A549 (cell line): ENCODE measurements around the gene PARD6G. TPM values are rescaled to one million over a fixed set of nuclear protein-coding genes. Genes with fewer than 3 reads are reported as not detected.
"Not testable (repeated sequence)": the region's sequence is repeated elsewhere in the genome, so short reads cannot be mapped to it uniquely, and the experiment has no call there.

Experiments
- ATAC-seq, 2 experiments: fragments of 200-7000 bp in 1 of 2; fragments of >200 bp in 1 of 2; cut with Nextera tagmentation in 1 of 2; cut with Tn5 transposase in 1 of 2; 3 replicates each; pipeline versions ENCODE4 v1.8.0 to v1.9.1; 2018 to 2020; ENCODE audit warnings: mild to moderate bottlenecking in 1 of 2, moderate library complexity in 1 of 2
- CTCF ChIA-PET: fragments of 300-600 bp; sonication (Branson Sonifier 250); formaldehyde crosslinking; extraction: SDS; loops from one replicate; lab custom pipeline; 2021; ENCODE audit warnings: antibody characterized with exemption, inconsistent platforms; lab: Yijun Ruan, JAX
- POLR2A ChIA-PET: fragments of 350-600 bp; formaldehyde crosslinking; extraction: SDS; loops from one replicate; lab custom pipeline; 2021; ENCODE audit warnings: antibody characterized with exemption, inconsistent platforms; lab: Yijun Ruan, JAX
- DNase-seq, 2 experiments: peaks; one replicate each; pipeline versions ENCODE4 v3.0.0 to v3.0.0-alpha.2; 2011 to 2016; ENCODE audit warnings: low read depth in 1 of 2, low spot score in 1 of 2
- FAIRE-seq: peaks from 2 replicates; lab custom pipeline; 2011; peaks lifted over from hg19 to GRCh38; lab: Jason Lieb, UNC
- H3K27ac ChIP-seq, 2 experiments: fragments of >200 bp; sonication (Bioruptor Twin); formaldehyde crosslinking; 3 replicates each; pipeline ENCODE4 v1.5.1; 2016 to 2017
- H3K4me1 ChIP-seq: fragments of >200 bp; sonication (Bioruptor Twin); formaldehyde crosslinking; 3 replicates; pipeline ENCODE4 v1.6.1; 2016
- H3K4me2 ChIP-seq: fragments of >200 bp; sonication (Bioruptor Twin); formaldehyde crosslinking; 3 replicates; pipeline ENCODE4 v1.6.1; 2016
- H3K4me3 ChIP-seq: fragments of >200 bp; sonication (Bioruptor Twin); formaldehyde crosslinking; 3 replicates; pipeline ENCODE4 v1.5.1; 2016
- H3K9me3 ChIP-seq: fragments of >200 bp; sonication (Bioruptor Twin); formaldehyde crosslinking; 3 replicates; pipeline ENCODE4 v1.6.1; 2016
- BHLHE40 ChIP-seq: IDR thresholded peaks from 2 replicates; pipeline ENCODE4 v1.6.1; 2012; ENCODE audit warnings: low read depth, low read length, inconsistent platforms
- CBX8 ChIP-seq: fragments of 200-600 bp; sonication (generic); IDR thresholded peaks from 2 replicates; pipeline ENCODE4 v1.6.1; 2016
- CHD2 ChIP-seq: fragments of 150-350 bp; IDR thresholded peaks from 2 replicates; pipeline ENCODE4 v1.6.1; 2014; ENCODE audit warnings: low read length; ENCODE audit not compliant: partially characterized antibody
- CHD4 ChIP-seq: fragments of 200-600 bp; sonication (generic); IDR thresholded peaks from 2 replicates; pipeline ENCODE4 v1.6.1; 2016; ENCODE audit warnings: antibody characterized with exemption, mild to moderate bottlenecking, borderline replicate concordance
- EHF ChIP-seq: fragments of 250-450 bp; sonication (Bioruptor Pico); IDR thresholded peaks from 2 replicates; pipeline ENCODE4 v1.5.0; 2020; ENCODE audit warnings: mild to moderate bottlenecking
- EHMT2 ChIP-seq: fragments of 200-600 bp; sonication (generic); IDR thresholded peaks from 2 replicates; pipeline ENCODE4 v1.6.1; 2016; ENCODE audit warnings: antibody characterized with exemption, low read depth, mild to moderate bottlenecking, moderate library complexity
- HEYL ChIP-seq: fragments of 250-450 bp; sonication (Bioruptor Pico); IDR thresholded peaks from 2 replicates; pipeline ENCODE4 v1.8.0; 2021; ENCODE audit warnings: mild to moderate bottlenecking, moderate library complexity
- HOXB13 ChIP-seq: fragments of 250-450 bp; sonication (Bioruptor Pico); IDR thresholded peaks from 2 replicates; pipeline ENCODE4 v1.5.0; 2020; ENCODE audit warnings: low read depth, mild to moderate bottlenecking, moderate library complexity
- HOXB5 ChIP-seq: fragments of 250-450 bp; sonication (Bioruptor Pico); IDR thresholded peaks from 2 replicates; pipeline ENCODE4 v1.5.0; 2020; ENCODE audit warnings: mild to moderate bottlenecking, moderate library complexity
- KDM1A ChIP-seq: fragments of 200-600 bp; sonication (generic); IDR thresholded peaks from 2 replicates; pipeline ENCODE4 v1.6.1; 2016; ENCODE audit warnings: low read depth, mild to moderate bottlenecking
- NFE2L2 ChIP-seq: fragments of 150-350 bp; conservative IDR thresholded peaks from 2 replicates; pipeline ENCODE4 v1.6.1; 2014; ENCODE audit warnings: low read length
- NPAS2 ChIP-seq: fragments of 250-450 bp; sonication (Bioruptor Pico); IDR thresholded peaks from 2 replicates; pipeline ENCODE4 v1.8.0; 2022; ENCODE audit warnings: mild to moderate bottlenecking, moderate library complexity, borderline replicate concordance
- NR3C1 ChIP-seq: fragments of >200 bp; sonication (Bioruptor Twin); formaldehyde crosslinking; IDR thresholded peaks from 3 replicates; pipeline ENCODE4 v1.6.1; 2017
- PBX3 ChIP-seq: IDR thresholded peaks from 2 replicates; pipeline ENCODE4 v1.6.1; 2012
- PHF8 ChIP-seq: fragments of 200-600 bp; sonication (generic); IDR thresholded peaks from 2 replicates; pipeline ENCODE4 v1.6.1; 2016; ENCODE audit warnings: low read depth, mild to moderate bottlenecking, antibody characterized with exemption, moderate library complexity, borderline replicate concordance
- POLR2AphosphoS2 ChIP-seq: conservative IDR thresholded peaks from 2 replicates; pipeline ENCODE4 v1.6.1; 2012; ENCODE audit warnings: low read length, improper control_type of control experiment, inconsistent platforms
- RAD21 ChIP-seq, 2 experiments: fragments of >200 bp in 1 of 2; sonication (Bioruptor Twin) in 1 of 2; formaldehyde crosslinking in 1 of 2; IDR thresholded peaks in 1 of 2; conservative IDR thresholded peaks in 1 of 2; 2 replicates in 1 of 2; 3 replicates in 1 of 2; pipeline ENCODE4 v1.6.1; 2012 to 2018; ENCODE audit warnings: inconsistent platforms in 1 of 2
- RARB ChIP-seq: fragments of 250-450 bp; sonication (Bioruptor Pico); IDR thresholded peaks from 2 replicates; pipeline ENCODE4 v1.8.0; 2021; ENCODE audit warnings: mild to moderate bottlenecking, moderate library complexity
- RCOR1 ChIP-seq: fragments of 150-350 bp; IDR thresholded peaks from 2 replicates; pipeline ENCODE4 v1.6.1; 2014; ENCODE audit warnings: antibody characterized with exemption, low read length, low read depth
- REST ChIP-seq: fragments of 200-600 bp; sonication (generic); IDR thresholded peaks from 2 replicates; pipeline ENCODE4 v1.6.1; 2016; ENCODE audit warnings: antibody characterized with exemption, mild to moderate bottlenecking, moderate library complexity
- RFX5 ChIP-seq: fragments of 450-650 bp; IDR thresholded peaks from 2 replicates; pipeline ENCODE4 v1.7.1; 2014; ENCODE audit warnings: antibody characterized with exemption, mild to moderate bottlenecking, moderate library complexity
- SREBF2 ChIP-seq: fragments of 450-650 bp; IDR thresholded peaks from 2 replicates; pipeline ENCODE4 v1.6.1; 2014; ENCODE audit warnings: mild to moderate bottlenecking, moderate library complexity
- TFCP2L1 ChIP-seq: fragments of 250-450 bp; sonication (Bioruptor Pico); IDR thresholded peaks from 2 replicates; pipeline ENCODE4 v1.5.0; 2021; ENCODE audit warnings: mild to moderate bottlenecking
- ZFP36 ChIP-seq: fragments of 450-650 bp; IDR thresholded peaks from 2 replicates; pipeline ENCODE4 v1.6.1; 2014; ENCODE audit warnings: borderline replicate concordance; ENCODE audit not compliant: partially characterized antibody
- WGBS: methylation state at CpG from one replicate; pipeline ENCODE4 v1.1.6; 2017; ENCODE audit errors: missing lambda C conversion rate; 5-methylcytosine and 5-hydroxymethylcytosine counted together
- polyA plus RNA-seq, 4 experiments: library from polyadenylated mRNA; depleted of rRNA in 3 of 4; stranded (reverse); fragments of >200 nt; fragmentation: RNase III in 1 of 4; extraction: RNeasy Plus Mini Kit Qiagen cat#74134 plus additional on column Dnase treatment in 1 of 4; gene quantifications; 2 replicates in 3 of 4; 3 replicates in 1 of 4; pipeline ENCODE4 v1.2.3, GENCODE V29; 2011 to 2017
- TF ChIP-seq, protein P1 (sequence below): fragments of >200 bp; sonication (Bioruptor Twin); formaldehyde crosslinking; IDR thresholded peaks from 3 replicates; pipeline ENCODE4 v1.5.1; 2016
- TF ChIP-seq, protein P2 (sequence below): IDR thresholded peaks from 2 replicates; pipeline ENCODE4 v1.6.1; 2012
- TF ChIP-seq, protein P3 (sequence below): fragments of 450-650 bp; IDR thresholded peaks from 2 replicates; pipeline ENCODE4 v1.6.1; 2014; ENCODE audit warnings: antibody characterized with exemption

Gene PARD6G
- polyA plus RNA-seq, 2 of the 4 experiments (the other 2 are of a cell fraction) = 1.6 to 2.3 TPM

- Histone ChIP-seq H3K4me2 (no peak overlapping the region), H3K27ac (no peak overlapping the region), H3K4me3 (no peak overlapping the region), H3K9me3 (no peaks in the 10 kb centered on the region), H3K4me1 (no peaks in the 10 kb centered on the region)
- 50% methylated on average over 10 of the region's 12 CpGs for WGBS
- POLR2A ChIA-PET = no interaction called here
- CTCF ChIA-PET = no interaction called here
- DNase-seq (no peak), FAIRE-seq (no peak), ATAC-seq (no peak)
- no peak for TF ChIP-seq REST
- TF ChIP-seq, protein P1, sequence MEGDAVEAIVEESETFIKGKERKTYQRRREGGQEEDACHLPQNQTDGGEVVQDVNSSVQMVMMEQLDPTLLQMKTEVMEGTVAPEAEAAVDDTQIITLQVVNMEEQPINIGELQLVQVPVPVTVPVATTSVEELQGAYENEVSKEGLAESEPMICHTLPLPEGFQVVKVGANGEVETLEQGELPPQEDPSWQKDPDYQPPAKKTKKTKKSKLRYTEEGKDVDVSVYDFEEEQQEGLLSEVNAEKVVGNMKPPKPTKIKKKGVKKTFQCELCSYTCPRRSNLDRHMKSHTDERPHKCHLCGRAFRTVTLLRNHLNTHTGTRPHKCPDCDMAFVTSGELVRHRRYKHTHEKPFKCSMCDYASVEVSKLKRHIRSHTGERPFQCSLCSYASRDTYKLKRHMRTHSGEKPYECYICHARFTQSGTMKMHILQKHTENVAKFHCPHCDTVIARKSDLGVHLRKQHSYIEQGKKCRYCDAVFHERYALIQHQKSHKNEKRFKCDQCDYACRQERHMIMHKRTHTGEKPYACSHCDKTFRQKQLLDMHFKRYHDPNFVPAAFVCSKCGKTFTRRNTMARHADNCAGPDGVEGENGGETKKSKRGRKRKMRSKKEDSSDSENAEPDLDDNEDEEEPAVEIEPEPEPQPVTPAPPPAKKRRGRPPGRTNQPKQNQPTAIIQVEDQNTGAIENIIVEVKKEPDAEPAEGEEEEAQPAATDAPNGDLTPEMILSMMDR = no peak
- TF ChIP-seq, protein P2, sequence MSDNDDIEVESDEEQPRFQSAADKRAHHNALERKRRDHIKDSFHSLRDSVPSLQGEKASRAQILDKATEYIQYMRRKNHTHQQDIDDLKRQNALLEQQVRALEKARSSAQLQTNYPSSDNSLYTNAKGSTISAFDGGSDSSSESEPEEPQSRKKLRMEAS = no peak
- TF ChIP-seq HOXB5 (CRISPR knock-in tag) = no peak
- no peak for TF ChIP-seq EHMT2
- TF ChIP-seq ZFP36 = no peak
- TF ChIP-seq NR3C1 = no peak
- no peak for TF ChIP-seq NFE2L2
- no peak for TF ChIP-seq EHF (CRISPR knock-in tag)
- no peak for TF ChIP-seq CHD2
- TF ChIP-seq NPAS2 (CRISPR knock-in tag) = no peak
- TF ChIP-seq KDM1A = no peak
- no peak for TF ChIP-seq BHLHE40
These were observed 8.6 kb downstream of the PARD6G start for GRCh38 chr18:80238651-80239260.

- H3K9me3 ChIP-seq, ATAC-seq, H3K4me2 ChIP-seq, H3K27ac ChIP-seq, H3K4me1 ChIP-seq, CTCF ChIA-PET, DNase-seq, H3K4me3 ChIP-seq, FAIRE-seq, POLR2A ChIA-PET: not testable (repeated sequence)
These were observed 9.8 kb downstream of the PARD6G start for GRCh38 chr18:80237519-80237918.

- POLR2A ChIA-PET = no interaction called here
- Histone ChIP-seq H3K4me1 (no peaks in the 10 kb centered on the region), H3K4me2 (no peak overlapping the region), H3K27ac (no peak overlapping the region), H3K9me3 (no peaks in the 10 kb centered on the region), H3K4me3 (no peak overlapping the region)
- WGBS = 87% methylated on average over 2 of the region's 2 CpGs
- FAIRE-seq = no peak
- ATAC-seq = no peak
- DNase-seq = no peak
- CTCF ChIA-PET = interaction anchor here (0.6 to 1.5 kb wide), 2 partner anchors 9 to 13 kb away, joined by 3 to 5 read pairs; no protein-coding TSS in a partner anchor
- TF ChIP-seq RAD21 (conservative IDR thresholded peaks at IDR 0.05 in 1 of 2, IDR thresholded peaks at IDR 0.05 in 1 of 2) = no peak
- no peak for TF ChIP-seq PBX3
- TF ChIP-seq NFE2L2 = no peak
- no peak for TF ChIP-seq TFCP2L1 (CRISPR knock-in tag)
- no peak for TF ChIP-seq RFX5
- TF ChIP-seq HOXB13 = no peak
- TF ChIP-seq RARB (CRISPR knock-in tag) = no peak
- TF ChIP-seq, protein P2 = no peak
- no peak for TF ChIP-seq ZFP36
- no peak for TF ChIP-seq CHD4
- TF ChIP-seq POLR2AphosphoS2 = no peak
- no peak for TF ChIP-seq KDM1A
- no peak for TF ChIP-seq RCOR1
- TF ChIP-seq PHF8 = no peak
- TF ChIP-seq CBX8 = no peak
- TF ChIP-seq, protein P3, sequence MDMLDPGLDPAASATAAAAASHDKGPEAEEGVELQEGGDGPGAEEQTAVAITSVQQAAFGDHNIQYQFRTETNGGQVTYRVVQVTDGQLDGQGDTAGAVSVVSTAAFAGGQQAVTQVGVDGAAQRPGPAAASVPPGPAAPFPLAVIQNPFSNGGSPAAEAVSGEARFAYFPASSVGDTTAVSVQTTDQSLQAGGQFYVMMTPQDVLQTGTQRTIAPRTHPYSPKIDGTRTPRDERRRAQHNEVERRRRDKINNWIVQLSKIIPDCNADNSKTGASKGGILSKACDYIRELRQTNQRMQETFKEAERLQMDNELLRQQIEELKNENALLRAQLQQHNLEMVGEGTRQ = no peak
- TF ChIP-seq SREBF2 = no peak
- TF ChIP-seq HEYL (CRISPR knock-in tag) = no peak
- no peak for TF ChIP-seq EHMT2
These were observed 12.9 kb downstream of the PARD6G start for GRCh38 chr18:80234398-80234797.
